Peyer's patch (tissue), 4 donors: Measurements from ENCODE around the gene SLC25A27.

Experiments used
- POLR2A ChIP-seq, 2 donors: fragments of 450-650 bp; IDR thresholded peaks; one replicate each; pipeline ENCODE4 v1.5.1; 2017; ENCODE audit warnings: antibody characterized with exemption in 2 of 2, mild to moderate bottlenecking in 2 of 2, moderate library complexity in 2 of 2
- TF ChIP-seq, protein P1 (sequence below), 6 experiments: fragments of 450-650 bp in 4 of 6; fragments of 200-600 bp in 2 of 6; sonication (generic) in 1 of 6; IDR thresholded peaks; one replicate each; pipeline ENCODE4 v1.5.1; 2017 to 2019; ENCODE audit warnings: antibody characterized with exemption in 6 of 6, mild to moderate bottlenecking in 3 of 6, moderate library complexity in 1 of 6

DNA sequence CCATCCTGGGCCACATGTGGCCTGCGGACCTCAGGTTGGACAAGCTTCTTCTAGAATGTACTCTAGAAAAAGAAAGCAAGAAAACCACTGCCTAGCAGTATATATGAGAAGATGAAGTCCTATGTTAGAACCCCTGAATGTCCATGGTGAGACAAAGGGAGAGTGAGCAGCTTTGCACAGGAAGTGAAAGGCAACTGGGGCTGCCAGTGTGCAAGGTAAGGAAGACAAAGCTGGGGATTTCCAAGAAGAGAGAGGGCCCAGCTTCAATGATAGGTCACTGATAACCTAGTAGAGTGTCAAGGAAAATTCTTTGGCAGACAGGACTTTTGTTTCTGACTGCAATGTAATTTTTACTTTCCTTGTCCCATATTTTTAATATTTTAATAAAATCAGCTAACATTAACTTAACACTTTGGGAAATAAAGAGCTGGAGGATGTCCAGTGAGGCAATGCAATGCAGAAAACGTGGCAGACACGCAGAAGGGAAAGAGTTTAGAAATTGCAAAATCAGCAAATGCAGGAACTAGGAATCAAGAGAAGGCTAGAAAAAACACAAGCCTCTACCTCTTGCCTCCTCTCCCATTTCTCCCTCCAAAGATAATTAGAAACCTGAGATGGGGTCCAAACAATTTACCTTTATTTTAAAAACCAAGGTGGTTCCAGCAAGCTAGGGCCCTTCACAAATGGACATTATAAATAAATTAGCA is 47.5 kb upstream of the SLC25A27 start:
- TF ChIP-seq, protein P1, sequence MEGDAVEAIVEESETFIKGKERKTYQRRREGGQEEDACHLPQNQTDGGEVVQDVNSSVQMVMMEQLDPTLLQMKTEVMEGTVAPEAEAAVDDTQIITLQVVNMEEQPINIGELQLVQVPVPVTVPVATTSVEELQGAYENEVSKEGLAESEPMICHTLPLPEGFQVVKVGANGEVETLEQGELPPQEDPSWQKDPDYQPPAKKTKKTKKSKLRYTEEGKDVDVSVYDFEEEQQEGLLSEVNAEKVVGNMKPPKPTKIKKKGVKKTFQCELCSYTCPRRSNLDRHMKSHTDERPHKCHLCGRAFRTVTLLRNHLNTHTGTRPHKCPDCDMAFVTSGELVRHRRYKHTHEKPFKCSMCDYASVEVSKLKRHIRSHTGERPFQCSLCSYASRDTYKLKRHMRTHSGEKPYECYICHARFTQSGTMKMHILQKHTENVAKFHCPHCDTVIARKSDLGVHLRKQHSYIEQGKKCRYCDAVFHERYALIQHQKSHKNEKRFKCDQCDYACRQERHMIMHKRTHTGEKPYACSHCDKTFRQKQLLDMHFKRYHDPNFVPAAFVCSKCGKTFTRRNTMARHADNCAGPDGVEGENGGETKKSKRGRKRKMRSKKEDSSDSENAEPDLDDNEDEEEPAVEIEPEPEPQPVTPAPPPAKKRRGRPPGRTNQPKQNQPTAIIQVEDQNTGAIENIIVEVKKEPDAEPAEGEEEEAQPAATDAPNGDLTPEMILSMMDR (IDR thresholded peaks at IDR 0.05) = no peak
- TF ChIP-seq POLR2A (IDR thresholded peaks at IDR 0.05) = no peak
